Osteocyte (in vitro differentiated cells): Measurements from ENCODE around the gene CRAT. TPM values are rescaled to one million over a fixed set of nuclear protein-coding genes. Genes with fewer than 3 reads are reported as not detected.

Experiments used
- DNase-seq: peaks from one replicate; pipeline ENCODE4 v3.0.0; 2021; ENCODE audit warnings: mixed read lengths; ENCODE audit not compliant: unreplicated experiment; ENCODE audit errors: extremely low spot score
- H3K27ac Mint-ChIP-seq: one replicate; pipeline ENCODE4 v1.8.0; 2021; ENCODE audit warnings: mild to moderate bottlenecking, mixed read lengths; ENCODE audit not compliant: unreplicated experiment
- H3K27me3 Mint-ChIP-seq: one replicate; pipeline ENCODE4 v1.8.0; 2021; ENCODE audit warnings: mixed read lengths; ENCODE audit not compliant: unreplicated experiment
- H3K36me3 Mint-ChIP-seq: one replicate; pipeline ENCODE4 v1.8.0; 2021; ENCODE audit warnings: mixed read lengths; ENCODE audit not compliant: unreplicated experiment
- H3K4me1 Mint-ChIP-seq: one replicate; pipeline ENCODE4 v1.8.0; 2021; ENCODE audit warnings: mixed read lengths; ENCODE audit not compliant: unreplicated experiment
- H3K4me3 Mint-ChIP-seq: one replicate; pipeline ENCODE4 v1.8.0; 2021; ENCODE audit warnings: mild to moderate bottlenecking, moderate library complexity, mixed read lengths; ENCODE audit not compliant: unreplicated experiment
- H3K9me3 Mint-ChIP-seq: one replicate; pipeline ENCODE4 v1.8.0; 2021; ENCODE audit warnings: mixed read lengths; ENCODE audit not compliant: unreplicated experiment
- total RNA-seq: library from RNA; stranded (reverse); gene quantifications from 2 replicates; pipeline ENCODE4 v1.2.1, GENCODE V29; 2021
- TF ChIP-seq, protein P1 (sequence below): fragments of 200-600 bp; sonication (generic); IDR thresholded peaks from 2 replicates; pipeline ENCODE4 v1.5.0; 2021; ENCODE audit warnings: antibody characterized with exemption, mild to moderate bottlenecking, moderate library complexity

Gene CRAT
- total RNA-seq, 1 donor from 2014 or later, result 55.1 TPM

- DNase-seq, result no peak
- peaks cover 16% of the 10 kb centered on the region for H3K36me3 Mint-ChIP-seq
- no peaks in the 10 kb centered on the region for H3K4me1 Mint-ChIP-seq
- H3K27ac Mint-ChIP-seq, result no peak overlapping the region
- no peaks in the 10 kb centered on the region for H3K9me3 Mint-ChIP-seq
- TF ChIP-seq, protein P1, sequence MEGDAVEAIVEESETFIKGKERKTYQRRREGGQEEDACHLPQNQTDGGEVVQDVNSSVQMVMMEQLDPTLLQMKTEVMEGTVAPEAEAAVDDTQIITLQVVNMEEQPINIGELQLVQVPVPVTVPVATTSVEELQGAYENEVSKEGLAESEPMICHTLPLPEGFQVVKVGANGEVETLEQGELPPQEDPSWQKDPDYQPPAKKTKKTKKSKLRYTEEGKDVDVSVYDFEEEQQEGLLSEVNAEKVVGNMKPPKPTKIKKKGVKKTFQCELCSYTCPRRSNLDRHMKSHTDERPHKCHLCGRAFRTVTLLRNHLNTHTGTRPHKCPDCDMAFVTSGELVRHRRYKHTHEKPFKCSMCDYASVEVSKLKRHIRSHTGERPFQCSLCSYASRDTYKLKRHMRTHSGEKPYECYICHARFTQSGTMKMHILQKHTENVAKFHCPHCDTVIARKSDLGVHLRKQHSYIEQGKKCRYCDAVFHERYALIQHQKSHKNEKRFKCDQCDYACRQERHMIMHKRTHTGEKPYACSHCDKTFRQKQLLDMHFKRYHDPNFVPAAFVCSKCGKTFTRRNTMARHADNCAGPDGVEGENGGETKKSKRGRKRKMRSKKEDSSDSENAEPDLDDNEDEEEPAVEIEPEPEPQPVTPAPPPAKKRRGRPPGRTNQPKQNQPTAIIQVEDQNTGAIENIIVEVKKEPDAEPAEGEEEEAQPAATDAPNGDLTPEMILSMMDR, result no peak
- H3K4me3 Mint-ChIP-seq, result no peak overlapping the region
- no peaks in the 10 kb centered on the region for H3K27me3 Mint-ChIP-seq
Measured at GRCh38 chr9:129052592-129052991, 58.0 kb downstream of the CRAT start.

Other genes starting within 250 kb of the CRAT start
- gene KYAT1, start 228.8 kb downstream of the CRAT start, total RNA-seq, result 5.3 and 6.5 TPM in 2 replicates
- 39.5 and 42.8 TPM in 2 replicates for gene LRRC8A, start 228.7 kb downstream of the CRAT start, total RNA-seq
- 4.6 and 6.0 TPM in 2 replicates for gene PHYHD1, start 189.8 kb downstream of the CRAT start, total RNA-seq
- gene DOLK, start 163.2 kb downstream of the CRAT start, total RNA-seq, result 27.4 and 30.5 TPM in 2 replicates
- gene NUP188, start 163.1 kb downstream of the CRAT start, total RNA-seq, result 44.5 and 49.0 TPM in 2 replicates
- 105 and 113 TPM in 2 replicates for gene SH3GLB2, start 82.5 kb downstream of the CRAT start, total RNA-seq
- 27.5 and 29.9 TPM in 2 replicates for gene MIGA2, start 74.2 kb downstream of the CRAT start, total RNA-seq
- gene DOLPP1, start 29.7 kb downstream of the CRAT start, total RNA-seq, result 13.3 and 19.3 TPM in 2 replicates
- gene PTPA, start 622 bp upstream of the CRAT start, total RNA-seq, result 140 and 150 TPM in 2 replicates
- gene IER5L, start 67.5 kb upstream of the CRAT start, total RNA-seq, result 60.8 and 63.0 TPM in 2 replicates